ENCODE results near the gene HPS4. TPM values are rescaled to one million over a fixed set of nuclear protein-coding genes. Genes with fewer than 3 reads are reported as not detected.

HPS4 gene
- polyA plus RNA-seq, 3 donors from 2014 or later: 5.0 to 13.3 (median 8.2) TPM

DNA sequence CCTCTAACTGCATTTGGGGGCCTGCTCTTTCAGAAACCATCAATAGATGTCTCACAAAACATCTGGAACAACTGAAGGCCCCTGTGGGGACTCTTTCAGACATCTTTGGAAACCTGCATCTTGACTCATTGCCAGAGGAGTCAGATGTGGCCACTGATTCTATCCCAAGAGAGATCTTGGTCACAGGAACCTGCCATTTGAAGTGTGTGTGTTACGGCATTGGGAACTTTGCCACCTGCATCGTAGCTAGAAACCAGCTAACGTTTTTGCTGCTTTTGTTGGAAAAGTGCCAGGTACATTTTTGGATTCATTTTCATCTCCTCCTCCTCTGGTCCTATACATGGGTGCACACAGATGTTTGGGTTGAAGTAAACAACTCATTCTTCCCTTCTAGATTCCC, 4.4 kb upstream of the HPS4 start:
- Mint-ChIP-seq H3K4me3 (no peak overlapping the region), H3K36me3 (peaks cover 13 to 45% (median 18%) of the 10 kb centered on the region in 3 donors), H3K27me3 (ENCODE audit: low read depth in 3 of 3) (peaks cover 6 to 17% (median 10%) of the 10 kb centered on the region in 3 donors), H3K4me1 (peaks cover 29 to 46% of the 10 kb centered on the region in 2 donors), H3K27ac (no peak overlapping the region), H3K9me3 (no peaks in the 10 kb centered on the region)
- DNase-seq: no peak

DNA sequence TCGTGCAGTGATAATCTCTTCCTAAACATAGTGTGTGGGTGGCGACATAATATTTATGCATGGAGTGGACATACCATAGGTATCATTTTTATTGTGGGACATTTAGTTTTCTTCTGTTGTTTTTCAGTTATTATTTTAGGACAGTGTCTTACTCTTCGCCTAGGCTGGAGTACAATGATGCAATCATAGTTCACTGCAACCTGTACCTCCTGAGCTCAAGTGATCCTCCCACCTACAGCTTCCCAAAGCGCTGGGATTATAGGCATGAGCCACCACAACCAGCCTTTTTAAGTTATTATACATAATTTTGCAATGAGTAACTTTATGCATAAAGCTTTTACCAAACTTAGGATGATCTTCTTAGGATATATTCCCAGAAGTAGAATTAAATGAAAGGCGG, 2.8 kb upstream of the HPS4 start:
- no peak for DNase-seq
- peaks cover 42 to 62% of the 10 kb centered on the region in 2 donors for H3K4me1 Mint-ChIP-seq
- H3K27ac Mint-ChIP-seq: peak overlapping the region; percentile 13 to 96 (median 65)
- peak overlapping the region in 2 of 5 donors; percentile 2 to 36 for H3K4me3 Mint-ChIP-seq
- peaks cover 6 to 19% (median 10%) of the 10 kb centered on the region in 3 donors for H3K27me3 Mint-ChIP-seq (ENCODE audit: low read depth in 3 of 3)
- no peaks in the 10 kb centered on the region for H3K9me3 Mint-ChIP-seq
- H3K36me3 Mint-ChIP-seq: peaks cover 13 to 30% (median 14%) of the 10 kb centered on the region in 3 donors

DNA sequence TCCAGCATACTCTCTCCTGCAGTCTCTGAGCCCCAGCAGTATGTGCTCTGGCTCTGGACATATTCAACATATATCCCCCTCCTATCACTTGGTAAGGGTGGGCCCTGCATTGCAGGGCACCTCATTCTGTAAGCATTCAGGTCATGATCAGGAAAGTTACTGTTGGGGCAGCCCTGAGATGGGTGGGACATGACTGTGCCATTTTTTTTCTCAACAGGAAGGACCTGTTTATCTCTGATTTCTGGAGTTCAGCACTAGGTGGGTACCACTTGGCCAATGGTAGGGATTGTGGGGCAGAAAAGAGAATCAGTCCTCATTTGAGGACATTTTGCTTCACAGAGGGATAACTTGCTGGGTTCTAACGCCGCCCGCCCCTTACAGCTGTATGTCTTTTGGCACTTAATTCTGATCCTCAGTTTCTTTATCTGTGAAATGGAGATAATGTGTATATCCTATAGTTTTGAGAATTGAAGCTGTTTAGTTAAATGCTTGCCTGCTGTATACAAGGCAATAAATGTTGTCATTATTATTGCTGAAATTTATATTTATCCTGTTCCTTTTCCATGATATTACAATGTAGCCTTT, 2.3 kb upstream of the HPS4 start:
- H3K27me3 Mint-ChIP-seq (ENCODE audit: low read depth in 3 of 3): peaks cover 6 to 19% (median 10%) of the 10 kb centered on the region in 3 donors
- H3K4me3 Mint-ChIP-seq: peak overlapping the region; percentile 11 to 91 (median 50)
- H3K27ac Mint-ChIP-seq: peak overlapping the region; percentile 59 to 96 (median 84)
- peaks cover 42 to 67% of the 10 kb centered on the region in 2 donors for H3K4me1 Mint-ChIP-seq
- no peaks in the 10 kb centered on the region for H3K9me3 Mint-ChIP-seq
- peaks cover 12 to 25% (median 12%) of the 10 kb centered on the region in 3 donors for H3K36me3 Mint-ChIP-seq
- DNase-seq: no peak

DNA sequence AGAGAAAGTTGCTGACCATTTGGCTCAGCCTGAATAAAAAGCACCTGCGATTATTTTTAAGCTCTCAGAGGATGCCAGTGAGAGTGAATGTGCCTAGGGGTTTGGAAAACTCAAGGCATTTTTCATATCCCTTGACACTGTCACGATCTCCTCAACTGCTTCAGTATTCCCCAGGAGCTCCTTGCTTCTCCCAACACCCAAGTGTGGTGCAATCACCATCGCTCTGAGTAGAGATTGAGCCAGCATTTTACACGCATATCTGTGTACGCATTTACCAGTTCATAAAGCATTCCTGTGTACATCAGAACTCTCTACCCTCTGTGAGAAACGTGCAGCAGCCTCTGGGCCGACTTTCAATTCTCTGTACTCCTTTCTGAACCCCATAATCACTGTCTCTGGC, 1.4 kb upstream of the HPS4 start:
- Mint-ChIP-seq H3K4me3 (peak overlapping the region; percentile 1 to 92 (median 61)), H3K9me3 (no peaks in the 10 kb centered on the region), H3K4me1 (peaks cover 47 to 69% of the 10 kb centered on the region in 2 donors), H3K27me3 (ENCODE audit: low read depth in 3 of 3) (peaks cover 6 to 19% (median 10%) of the 10 kb centered on the region in 3 donors), H3K27ac (peak overlapping the region; percentile 71 to 97 (median 92)), H3K36me3 (peaks cover 9 to 18% (median 10%) of the 10 kb centered on the region in 3 donors)
- DNase-seq: no peak

DNA sequence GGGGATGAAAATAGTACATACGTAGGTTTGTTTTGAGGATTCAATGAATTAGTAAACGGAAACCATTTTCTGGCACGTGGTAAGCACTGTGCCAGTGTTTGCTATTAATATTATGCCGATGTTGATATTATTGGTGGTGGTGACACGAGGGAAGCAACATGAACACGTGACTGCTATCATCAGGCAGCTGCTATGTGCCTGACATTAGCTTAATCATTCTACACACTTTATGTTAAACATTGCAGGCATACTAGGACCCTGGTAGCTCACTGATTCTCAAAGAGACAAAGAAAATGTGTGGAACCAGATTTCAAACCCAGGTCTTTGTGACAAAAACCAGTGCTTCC, 750 bp upstream of the HPS4 start:
- DNase-seq: peak in 2 of 3 donors; percentile 31 to 46
- Mint-ChIP-seq H3K9me3 (no peaks in the 10 kb centered on the region), H3K27me3 (ENCODE audit: low read depth in 3 of 3) (peaks cover 6 to 18% (median 10%) of the 10 kb centered on the region in 3 donors), H3K4me3 (peak overlapping the region; percentile 83 to 95 (median 91)), H3K36me3 (peaks cover 4 to 15% (median 7%) of the 10 kb centered on the region in 3 donors), H3K4me1 (peaks cover 53 to 75% of the 10 kb centered on the region in 2 donors), H3K27ac (peak overlapping the region; percentile 89 to 98 (median 94))

DNA sequence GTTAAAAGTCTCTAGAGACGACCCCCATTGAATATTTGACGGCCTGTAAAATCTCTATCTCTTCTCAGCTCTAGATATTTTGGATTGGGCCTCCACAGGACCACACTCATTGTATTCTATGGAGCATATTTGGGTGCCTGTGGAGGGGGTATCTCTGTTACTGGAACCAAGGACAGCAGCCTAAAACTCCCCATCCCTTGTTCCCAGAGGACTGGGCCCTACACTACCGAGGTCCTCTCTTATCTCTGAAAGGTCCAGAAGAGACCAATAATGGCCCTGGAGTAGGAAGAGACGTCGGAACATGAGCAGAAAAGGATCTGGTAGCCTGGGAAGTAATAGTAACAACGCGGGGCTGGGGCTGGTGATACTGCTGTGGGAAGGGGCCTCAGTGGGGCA, 542 bp downstream of the HPS4 start:
- no peaks in the 10 kb centered on the region for H3K9me3 Mint-ChIP-seq
- no peak for DNase-seq
- H3K36me3 Mint-ChIP-seq: peaks cover under 1 to 10% (median 2%) of the 10 kb centered on the region in 3 donors
- peak overlapping the region; percentile 83 to 95 (median 91) for H3K4me3 Mint-ChIP-seq
- peaks cover 60 to 71% of the 10 kb centered on the region in 2 donors for H3K4me1 Mint-ChIP-seq
- peaks cover 6 to 16% (median 10%) of the 10 kb centered on the region in 3 donors for H3K27me3 Mint-ChIP-seq (ENCODE audit: low read depth in 3 of 3)
- peak overlapping the region; percentile 92 to 99 (median 96) for H3K27ac Mint-ChIP-seq

DNA sequence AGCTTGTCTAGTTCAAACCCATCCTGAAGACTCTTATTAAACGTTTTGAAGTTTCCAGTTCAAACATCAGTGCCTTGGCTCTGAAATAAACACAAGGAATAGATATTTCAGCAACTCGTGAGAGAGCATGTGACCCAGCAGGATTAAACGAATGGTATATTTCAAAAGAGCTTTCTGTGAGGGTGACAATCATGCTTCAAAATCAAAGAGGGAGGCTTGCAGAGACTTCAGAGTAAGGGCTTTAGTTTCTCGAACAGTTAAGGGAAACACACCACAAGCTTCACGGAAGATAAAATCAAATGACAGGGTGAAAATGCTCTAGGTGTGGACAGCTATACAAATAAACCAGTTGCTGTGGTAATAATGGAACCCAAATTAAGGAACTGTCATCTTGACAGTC, 1.4 kb downstream of the HPS4 start:
- Mint-ChIP-seq H3K4me3 (peak overlapping the region; percentile 48 to 95 (median 91)), H3K36me3 (peaks cover 9 to 19% (median 10%) of the 10 kb centered on the region in 3 donors), H3K9me3 (no peaks in the 10 kb centered on the region), H3K4me1 (peaks cover 62 to 71% of the 10 kb centered on the region in 2 donors), H3K27ac (peak overlapping the region; percentile 92 to 99 (median 96)), H3K27me3 (ENCODE audit: low read depth in 3 of 3) (peaks cover 6 to 16% (median 10%) of the 10 kb centered on the region in 3 donors)
- no peak for DNase-seq

DNA sequence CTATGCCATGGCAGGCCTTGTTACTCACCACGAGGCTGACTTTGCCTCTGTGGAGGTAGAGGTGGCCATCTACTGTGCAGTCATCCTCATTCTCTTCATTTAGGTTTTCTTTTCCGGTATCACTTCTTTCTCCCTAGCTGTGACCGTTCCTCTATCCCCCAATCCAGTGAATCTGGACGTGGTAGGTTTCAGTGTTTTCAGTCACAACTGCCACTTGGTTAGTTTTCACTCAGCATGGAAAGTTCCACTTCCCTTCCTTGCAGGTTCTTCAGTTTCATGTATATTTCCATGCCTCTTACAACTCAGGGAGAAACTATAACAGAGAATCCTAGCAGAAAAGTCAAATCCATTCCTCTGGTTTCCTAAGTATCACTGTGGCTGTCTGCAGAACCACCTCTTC, 1.9 kb downstream of the HPS4 start:
- DNase-seq: no peak
- peaks cover 65 to 71% of the 10 kb centered on the region in 2 donors for H3K4me1 Mint-ChIP-seq
- H3K36me3 Mint-ChIP-seq: peaks cover 12 to 24% (median 13%) of the 10 kb centered on the region in 3 donors
- H3K27me3 Mint-ChIP-seq (ENCODE audit: low read depth in 3 of 3): peaks cover 6 to 16% (median 10%) of the 10 kb centered on the region in 3 donors
- H3K9me3 Mint-ChIP-seq: no peaks in the 10 kb centered on the region
- H3K27ac Mint-ChIP-seq: peak overlapping the region in 4 of 6 donors; percentile 80 to 96 (median 95)
- H3K4me3 Mint-ChIP-seq: peak overlapping the region in 3 of 5 donors; percentile 51 to 92 (median 83)

DNA sequence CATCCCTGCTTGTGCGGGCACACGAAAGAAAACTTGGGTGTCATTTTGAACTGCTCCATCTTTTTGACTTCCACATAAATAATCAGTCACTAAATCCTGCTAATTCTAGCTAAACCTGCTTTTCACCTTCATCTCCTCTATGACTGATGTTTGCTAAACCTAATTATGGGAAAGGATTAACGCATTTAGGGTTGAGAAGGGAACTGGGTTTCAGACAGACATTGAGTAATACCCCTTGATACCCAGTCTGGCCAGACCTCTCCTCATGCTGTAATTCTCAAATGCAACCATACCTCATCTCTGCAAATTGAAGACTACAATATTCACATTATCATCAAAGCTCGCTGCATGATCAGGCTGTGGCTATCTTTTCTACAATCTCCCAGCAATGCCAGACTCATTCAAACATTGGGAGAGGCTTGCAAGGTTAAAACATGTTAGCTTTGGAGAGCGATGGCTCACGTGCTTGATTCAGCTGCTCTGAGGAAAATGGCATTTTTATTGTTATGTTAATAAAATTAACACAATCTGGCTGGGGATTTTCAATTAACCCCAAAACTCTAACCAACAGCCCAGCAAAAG, 2.4 kb downstream of the HPS4 start:
- peaks cover 64 to 68% of the 10 kb centered on the region in 2 donors for H3K4me1 Mint-ChIP-seq
- H3K4me3 Mint-ChIP-seq: peak overlapping the region in 1 of 5 donors; percentile 51
- peaks cover 6 to 16% (median 10%) of the 10 kb centered on the region in 3 donors for H3K27me3 Mint-ChIP-seq (ENCODE audit: low read depth in 3 of 3)
- no peaks in the 10 kb centered on the region for H3K9me3 Mint-ChIP-seq
- peaks cover 15 to 26% (median 16%) of the 10 kb centered on the region in 3 donors for H3K36me3 Mint-ChIP-seq
- no peak for DNase-seq
- H3K27ac Mint-ChIP-seq: peak overlapping the region in 2 of 6 donors; percentile 16 to 34

DNA sequence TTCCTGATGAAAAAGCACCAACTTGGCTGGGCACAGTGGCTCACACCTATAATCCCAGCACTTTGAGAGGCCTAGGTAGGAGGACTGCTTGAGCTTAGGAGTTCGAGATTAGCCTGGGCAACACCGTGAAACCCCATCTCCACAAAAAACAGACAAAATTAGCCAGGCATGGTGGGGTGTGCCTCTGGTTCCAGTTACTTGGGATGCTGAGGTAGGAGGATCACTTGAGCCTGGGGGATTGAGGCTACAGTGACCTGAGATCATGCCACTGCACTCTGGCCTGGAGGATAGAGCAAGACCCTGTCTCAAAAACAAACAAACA, 3.0 kb downstream of the HPS4 start:
- no peak for DNase-seq
- no peaks in the 10 kb centered on the region for H3K9me3 Mint-ChIP-seq
- H3K36me3 Mint-ChIP-seq: peaks cover 15 to 26% (median 16%) of the 10 kb centered on the region in 3 donors
- peaks cover 61% of the 10 kb centered on the region in 2 donors for H3K4me1 Mint-ChIP-seq
- H3K4me3 Mint-ChIP-seq: no peak overlapping the region
- H3K27me3 Mint-ChIP-seq (ENCODE audit: low read depth in 3 of 3): peaks cover 6 to 16% (median 10%) of the 10 kb centered on the region in 3 donors
- peak overlapping the region in 3 of 6 donors; percentile 9 to 58 (median 27) for H3K27ac Mint-ChIP-seq

DNA sequence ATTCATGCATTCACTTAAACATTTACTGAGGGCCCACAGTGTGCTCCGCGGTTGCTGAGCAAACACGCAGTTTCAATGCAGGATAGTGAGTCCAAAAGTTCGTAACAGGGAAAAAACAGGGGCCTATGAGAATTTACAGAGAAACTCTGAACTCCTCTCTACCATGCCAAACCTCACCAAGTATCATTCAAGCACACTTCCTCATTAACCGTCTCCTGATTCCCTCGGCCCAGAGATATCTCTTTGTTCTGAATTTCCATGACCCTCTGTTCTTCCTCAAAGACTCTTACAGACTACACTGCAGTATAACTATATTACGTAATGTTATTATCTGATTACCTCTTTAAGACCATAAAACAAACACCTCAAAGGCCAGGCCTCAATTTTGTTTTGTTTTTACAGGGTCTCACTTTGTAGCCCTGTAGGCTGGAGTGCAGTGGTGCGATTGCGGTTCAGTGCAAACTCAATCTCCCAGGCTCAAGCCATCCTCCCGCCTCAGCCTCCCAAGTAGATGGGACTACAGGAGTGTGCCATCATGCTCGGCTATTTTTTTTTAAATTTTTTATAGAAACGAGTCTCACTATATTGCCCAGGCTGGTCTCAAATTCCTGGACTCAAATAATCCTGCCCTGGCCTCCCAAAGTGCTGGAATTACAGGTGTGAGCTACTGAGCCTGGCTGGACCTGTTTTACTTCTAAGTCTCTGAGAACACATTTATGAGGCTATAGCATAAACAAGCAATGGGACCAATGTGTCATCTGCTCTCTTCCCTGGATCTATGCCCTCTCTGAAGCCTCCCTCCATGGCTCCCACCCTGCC, 3.6 kb downstream of the HPS4 start:
- H3K27ac Mint-ChIP-seq: peak overlapping the region; percentile 3 to 58 (median 16)
- no peak for DNase-seq
- H3K4me1 Mint-ChIP-seq: peaks cover 56 to 57% of the 10 kb centered on the region in 2 donors
- H3K36me3 Mint-ChIP-seq: peaks cover 15 to 26% (median 16%) of the 10 kb centered on the region in 3 donors
- H3K4me3 Mint-ChIP-seq: peak overlapping the region in 3 of 5 donors; percentile 3 to 52 (median 18)
- peaks cover 6 to 17% (median 10%) of the 10 kb centered on the region in 3 donors for H3K27me3 Mint-ChIP-seq (ENCODE audit: low read depth in 3 of 3)
- H3K9me3 Mint-ChIP-seq: no peaks in the 10 kb centered on the region

DNA sequence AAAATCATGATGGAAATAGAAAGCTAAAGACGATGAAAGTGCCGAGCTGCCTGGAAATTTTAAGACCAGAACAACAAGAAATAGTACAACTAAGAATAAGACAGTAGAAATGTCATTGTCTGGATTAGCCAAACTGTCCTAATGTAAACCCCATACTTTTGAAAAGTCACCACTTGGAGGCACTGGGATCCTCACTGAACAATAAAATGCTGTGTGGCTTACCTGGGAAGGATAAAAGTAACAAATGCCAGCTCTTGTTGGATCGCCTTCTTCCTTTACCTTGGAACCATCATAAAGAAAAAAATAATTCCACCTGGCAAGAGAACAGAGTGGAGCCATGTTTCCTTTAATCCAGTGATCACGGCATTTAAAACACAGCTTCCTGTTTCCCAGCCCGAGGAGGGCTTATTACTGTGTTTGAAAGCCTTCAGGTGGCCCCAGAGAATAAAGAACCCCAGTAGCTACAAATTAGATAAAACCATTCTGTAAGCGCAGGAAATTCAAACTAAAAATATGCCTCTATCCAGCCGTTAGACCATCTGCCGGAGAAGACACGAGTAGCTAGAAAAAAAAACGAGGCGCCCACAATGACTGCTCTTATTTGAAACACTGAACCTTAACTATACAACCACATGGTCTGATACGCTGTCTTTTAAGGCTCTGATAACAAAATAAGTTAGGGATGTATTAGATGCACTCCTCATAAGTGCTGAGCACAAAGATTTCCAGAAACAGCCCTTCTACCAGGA, 4.4 kb downstream of the HPS4 start:
- H3K9me3 Mint-ChIP-seq: no peaks in the 10 kb centered on the region
- peak overlapping the region in 5 of 6 donors; percentile 9 to 63 (median 46) for H3K27ac Mint-ChIP-seq
- peak overlapping the region; percentile 5 to 52 (median 19) for H3K4me3 Mint-ChIP-seq
- DNase-seq: no peak
- peaks cover 15 to 32% (median 16%) of the 10 kb centered on the region in 3 donors for H3K36me3 Mint-ChIP-seq
- peaks cover 4 to 15% (median 9%) of the 10 kb centered on the region in 3 donors for H3K27me3 Mint-ChIP-seq (ENCODE audit: low read depth in 3 of 3)
- peaks cover 56 to 57% of the 10 kb centered on the region in 2 donors for H3K4me1 Mint-ChIP-seq

DNA sequence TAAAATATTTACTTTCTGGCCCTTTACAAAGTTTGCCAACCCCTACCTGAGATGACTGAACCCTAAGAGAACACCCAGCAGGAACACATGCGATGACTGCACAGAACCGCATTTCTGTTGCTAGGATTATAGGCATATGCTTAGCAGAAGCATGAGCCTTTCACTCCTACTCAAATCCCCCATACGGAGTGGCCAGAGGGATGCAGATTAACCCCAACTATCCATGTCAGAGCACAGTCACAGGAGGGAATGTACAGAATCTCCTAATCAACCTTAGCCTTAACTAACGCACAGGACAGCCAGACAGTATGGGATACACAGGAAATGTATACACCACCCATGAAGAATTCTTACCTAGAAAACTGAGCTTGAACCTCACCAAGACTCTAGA, 6.2 kb downstream of the HPS4 start:
- no peak overlapping the region for H3K4me3 Mint-ChIP-seq
- H3K9me3 Mint-ChIP-seq: no peaks in the 10 kb centered on the region
- peak overlapping the region in 2 of 6 donors; percentile 18 to 22 for H3K27ac Mint-ChIP-seq
- peaks cover 43 to 45% of the 10 kb centered on the region in 2 donors for H3K4me1 Mint-ChIP-seq
- peaks cover 15 to 44% (median 24%) of the 10 kb centered on the region in 3 donors for H3K36me3 Mint-ChIP-seq
- H3K27me3 Mint-ChIP-seq (ENCODE audit: low read depth in 3 of 3): peaks cover 0 to 4% (median 0%) of the 10 kb centered on the region in 3 donors
- no peak for DNase-seq
